ENCODE data around the gene TAF4B. TPM values are rescaled to one million over a fixed set of nuclear protein-coding genes. Genes with fewer than 3 reads are reported as not detected.

The TAF4B gene
- total RNA-seq, 3 donors from 2014 or later (not counting 1 experiment from before 2014, with no cell fraction given): 1.5 to 3.3 (median 1.7) TPM

DNA sequence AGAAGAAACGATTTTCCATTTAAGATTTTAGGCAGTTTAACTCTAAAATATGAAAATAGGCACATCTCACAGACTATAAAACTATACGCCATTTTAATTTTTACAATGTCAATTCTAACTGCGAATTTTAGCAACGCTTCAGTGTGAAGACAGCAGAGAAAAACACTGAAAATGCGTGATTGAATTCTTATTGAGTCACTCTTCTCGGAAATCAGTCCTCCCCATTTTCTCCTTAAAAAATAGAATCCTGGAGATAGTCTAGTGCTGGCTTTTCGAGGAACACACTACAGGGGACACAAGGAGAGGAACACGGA lies 373 bp upstream of the TAF4B start:
- H3K36me3 ChIP-seq (ENCODE audit: control insufficient read depth, insufficient read depth, low read length): no peaks in the 10 kb centered on the region
- Mint-ChIP-seq H3K27ac (peak overlapping the region; percentile 65 to 86), H3K36me3 (no peaks in the 10 kb centered on the region), H3K4me3 (peak overlapping the region; percentile 95), H3K9me3 (no peaks in the 10 kb centered on the region), H3K27me3 (ENCODE audit: low read depth in 2 of 2) (peaks cover 21 to 26% of the 10 kb centered on the region in 2 donors), H3K4me1 (peaks cover 16 to 24% of the 10 kb centered on the region in 2 donors)
- no peak for ATAC-seq
- 10% methylated on average over 7 of the region's 8 CpGs for WGBS (ENCODE audit: insufficient coverage)
- peaks cover 8% of the 10 kb centered on the region for H3K4me1 ChIP-seq (ENCODE audit: control insufficient read depth, insufficient read depth, low read length)
- TF ChIP-seq, protein P1, sequence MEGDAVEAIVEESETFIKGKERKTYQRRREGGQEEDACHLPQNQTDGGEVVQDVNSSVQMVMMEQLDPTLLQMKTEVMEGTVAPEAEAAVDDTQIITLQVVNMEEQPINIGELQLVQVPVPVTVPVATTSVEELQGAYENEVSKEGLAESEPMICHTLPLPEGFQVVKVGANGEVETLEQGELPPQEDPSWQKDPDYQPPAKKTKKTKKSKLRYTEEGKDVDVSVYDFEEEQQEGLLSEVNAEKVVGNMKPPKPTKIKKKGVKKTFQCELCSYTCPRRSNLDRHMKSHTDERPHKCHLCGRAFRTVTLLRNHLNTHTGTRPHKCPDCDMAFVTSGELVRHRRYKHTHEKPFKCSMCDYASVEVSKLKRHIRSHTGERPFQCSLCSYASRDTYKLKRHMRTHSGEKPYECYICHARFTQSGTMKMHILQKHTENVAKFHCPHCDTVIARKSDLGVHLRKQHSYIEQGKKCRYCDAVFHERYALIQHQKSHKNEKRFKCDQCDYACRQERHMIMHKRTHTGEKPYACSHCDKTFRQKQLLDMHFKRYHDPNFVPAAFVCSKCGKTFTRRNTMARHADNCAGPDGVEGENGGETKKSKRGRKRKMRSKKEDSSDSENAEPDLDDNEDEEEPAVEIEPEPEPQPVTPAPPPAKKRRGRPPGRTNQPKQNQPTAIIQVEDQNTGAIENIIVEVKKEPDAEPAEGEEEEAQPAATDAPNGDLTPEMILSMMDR (IDR thresholded peaks at IDR 0.05): no peak
- H3K27me3 ChIP-seq (ENCODE audit: control insufficient read depth, insufficient read depth, low read length): no peaks in the 10 kb centered on the region
- H3K9me3 ChIP-seq (ENCODE audit: control insufficient read depth, insufficient read depth, low read length): no peaks in the 10 kb centered on the region
- intact Hi-C loops (cut with micrococcal nuclease): loop anchor here (1.0 kb wide), 1 partner anchor 135 kb away; no protein-coding TSS in a partner anchor
- peak overlapping the region; percentile 67 for H3K27ac ChIP-seq (ENCODE audit: low read length)
- no peak for DNase-seq
- peak overlapping the region; percentile 58 for H3K4me3 ChIP-seq (ENCODE audit: low read length)

DNA sequence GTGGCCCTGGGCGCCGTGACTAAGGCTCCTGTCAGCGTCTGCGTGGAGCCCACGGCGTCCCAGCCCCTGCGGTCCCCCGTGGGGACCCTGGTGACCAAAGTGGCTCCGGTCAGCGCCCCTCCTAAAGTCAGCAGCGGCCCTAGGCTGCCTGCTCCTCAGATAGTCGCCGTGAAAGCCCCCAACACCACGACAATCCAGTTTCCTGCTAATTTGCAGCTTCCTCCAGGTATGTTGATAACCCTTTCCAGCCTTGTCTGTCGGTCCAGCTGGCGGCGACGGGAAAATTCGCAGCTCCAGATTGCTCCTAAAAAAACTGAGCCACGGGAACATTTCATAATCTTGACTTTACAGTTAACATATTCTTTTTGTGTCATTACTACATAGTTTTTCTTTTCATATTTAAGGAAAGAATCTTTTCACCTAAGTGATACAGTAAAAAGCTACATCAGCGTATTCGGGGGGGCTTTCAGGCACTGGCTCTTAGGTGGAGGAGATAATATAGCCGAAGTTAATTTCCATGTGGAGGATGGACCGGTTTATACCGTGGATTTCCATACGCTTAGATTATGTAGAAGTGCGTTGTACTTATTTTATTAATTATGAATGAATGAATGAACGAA lies 916 bp downstream of the TAF4B start:
- intact Hi-C loops (cut with micrococcal nuclease): no loop called here
- ATAC-seq (no peak), DNase-seq (no peak)
- Histone ChIP-seq H3K4me3 (ENCODE audit: low read length) (peak overlapping the region; percentile 58), H3K4me1 (ENCODE audit: control insufficient read depth, insufficient read depth, low read length) (peaks cover 8% of the 10 kb centered on the region), H3K9me3 (ENCODE audit: control insufficient read depth, insufficient read depth, low read length) (no peaks in the 10 kb centered on the region), H3K27ac (ENCODE audit: low read length) (peak overlapping the region; percentile 46), H3K36me3 (ENCODE audit: control insufficient read depth, insufficient read depth, low read length) (no peaks in the 10 kb centered on the region), H3K27me3 (ENCODE audit: control insufficient read depth, insufficient read depth, low read length) (no peaks in the 10 kb centered on the region)
- Mint-ChIP-seq H3K4me1 (peaks cover 16 to 24% of the 10 kb centered on the region in 2 donors), H3K4me3 (peak overlapping the region; percentile 95), H3K27me3 (ENCODE audit: low read depth in 2 of 2) (peaks cover 18 to 21% of the 10 kb centered on the region in 2 donors), H3K9me3 (no peaks in the 10 kb centered on the region), H3K27ac (peak overlapping the region in 1 of 2 donors; percentile 86), H3K36me3 (no peaks in the 10 kb centered on the region)
- TF ChIP-seq, protein P1 (IDR thresholded peaks at IDR 0.05): no peak
- 16% methylated on average over 27 of the region's 28 CpGs for WGBS (ENCODE audit: insufficient coverage)

DNA sequence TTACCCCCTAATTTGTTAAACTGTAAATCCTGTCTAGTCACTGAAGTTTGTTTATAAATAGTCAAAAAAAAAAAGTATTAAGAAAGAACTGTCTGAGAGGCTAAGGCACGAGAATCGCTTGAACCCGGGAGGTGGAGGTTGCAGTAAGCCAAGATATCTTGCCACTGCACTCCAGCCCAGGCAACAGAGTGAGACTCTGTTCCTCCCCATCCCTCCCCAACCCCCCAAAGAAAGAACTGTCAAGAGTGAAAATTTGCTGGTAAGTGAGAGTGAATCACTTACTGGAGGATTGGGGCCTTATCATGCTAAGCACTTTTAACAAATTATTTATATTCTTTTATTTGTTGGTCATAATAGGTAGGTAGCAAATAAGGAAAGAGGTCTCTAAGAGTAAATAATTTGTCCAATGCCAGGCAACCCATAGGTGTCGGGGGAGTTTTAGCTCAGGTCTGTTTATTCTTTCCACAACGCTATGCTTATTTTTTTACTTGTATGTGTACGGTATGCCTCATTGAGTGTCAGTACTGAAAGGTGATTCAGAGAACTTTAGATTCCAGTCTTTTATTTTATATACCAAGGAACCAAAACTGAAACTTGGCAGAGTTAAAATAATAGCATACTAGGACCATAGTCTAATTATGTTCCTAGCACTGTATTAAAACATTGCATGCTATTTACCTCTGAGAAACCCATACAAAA lies 2.5 kb downstream of the TAF4B start:
- H3K36me3 Mint-ChIP-seq: no peaks in the 10 kb centered on the region
- H3K4me3 Mint-ChIP-seq: no peak overlapping the region

More for the DNA sequence above, 2.5 kb downstream of the TAF4B start:
- 94% methylated on average over 4 of the region's 6 CpGs for WGBS (ENCODE audit: insufficient coverage)
- Mint-ChIP-seq H3K9me3 (no peaks in the 10 kb centered on the region), H3K27ac (no peak overlapping the region), H3K4me1 (peaks cover 16 to 24% of the 10 kb centered on the region in 2 donors), H3K27me3 (ENCODE audit: low read depth in 2 of 2) (peaks cover 18 to 21% of the 10 kb centered on the region in 2 donors)
- no peaks in the 10 kb centered on the region for H3K27me3 ChIP-seq (ENCODE audit: control insufficient read depth, insufficient read depth, low read length)
- no peak for DNase-seq
- H3K27ac ChIP-seq (ENCODE audit: low read length): no peak overlapping the region
- peaks cover 8% of the 10 kb centered on the region for H3K4me1 ChIP-seq (ENCODE audit: control insufficient read depth, insufficient read depth, low read length)
- H3K36me3 ChIP-seq (ENCODE audit: control insufficient read depth, insufficient read depth, low read length): no peaks in the 10 kb centered on the region
- no peaks in the 10 kb centered on the region for H3K9me3 ChIP-seq (ENCODE audit: control insufficient read depth, insufficient read depth, low read length)
- TF ChIP-seq, protein P1 (IDR thresholded peaks at IDR 0.05): no peak
- intact Hi-C loops (cut with micrococcal nuclease): no loop called here
- H3K4me3 ChIP-seq (ENCODE audit: low read length): no peak overlapping the region
- ATAC-seq: no peak
